Loucy (cell line): ENCODE data around the gene MOXD1.

ENCODE experiments used
- H2AFZ ChIP-seq: fragments of 200-600 bp; sonication (generic); 2 replicates; pipeline ENCODE4 v1.6.0; 2016; ENCODE audit warnings: antibody characterized with exemption, mild to moderate bottlenecking, low read length, moderate library complexity
- H3F3A ChIP-seq: fragments of 200-600 bp; 2 replicates; pipeline ENCODE4 v1.6.0; 2016; ENCODE audit warnings: antibody characterized with exemption, low read depth, mild to moderate bottlenecking
- H3K27me3 ChIP-seq: fragments of 200-600 bp; sonication (generic); 2 replicates; pipeline ENCODE4 v1.6.1; 2014; ENCODE audit warnings: low read length, mild to moderate bottlenecking; ENCODE audit not compliant: insufficient read depth, poor library complexity, severe bottlenecking
- H3K36me3 ChIP-seq: fragments of 200-600 bp; sonication (generic); 2 replicates; pipeline ENCODE4 v1.6.1; 2016; ENCODE audit warnings: low read length; ENCODE audit not compliant: insufficient read depth
- H3K4me1 ChIP-seq: fragments of 200-600 bp; sonication (generic); 2 replicates; pipeline ENCODE4 v1.5.1; 2014; ENCODE audit warnings: low read length, mild to moderate bottlenecking; ENCODE audit not compliant: insufficient read depth, poor library complexity, severe bottlenecking
- H3K4me2 ChIP-seq: fragments of 200-600 bp; sonication (generic); 2 replicates; pipeline ENCODE4 v1.6.0; 2014; ENCODE audit warnings: antibody characterized with exemption, low read length, low read depth, mild to moderate bottlenecking; ENCODE audit not compliant: poor library complexity, severe bottlenecking
- H3K4me3 ChIP-seq: fragments of 200-600 bp; sonication (generic); 2 replicates; pipeline ENCODE4 v1.5.1; 2014; ENCODE audit warnings: low read length, mild to moderate bottlenecking, mixed read lengths; ENCODE audit not compliant: poor library complexity, severe bottlenecking
- H3K79me2 ChIP-seq: fragments of 200-600 bp; sonication (generic); 2 replicates; pipeline ENCODE4 v1.6.1; 2014; ENCODE audit warnings: low read length; ENCODE audit not compliant: insufficient read depth
- H3K9ac ChIP-seq: fragments of 200-600 bp; sonication (generic); 2 replicates; pipeline ENCODE4 v1.6.0; 2014; ENCODE audit warnings: mild to moderate bottlenecking, low read depth, low read length, moderate library complexity; ENCODE audit not compliant: poor library complexity, severe bottlenecking
- H3K9me2 ChIP-seq: fragments of 200-600 bp; sonication (generic); replicated peaks from 2 replicates; pipeline ENCODE4 v1.6.1; 2016; ENCODE audit warnings: low read depth, low read length, mixed read lengths
- H3K9me3 ChIP-seq: fragments of 200-600 bp; sonication (generic); 2 replicates; pipeline ENCODE4 v1.6.1; 2014; ENCODE audit warnings: mild to moderate bottlenecking, antibody characterized with exemption, low read length, low read depth; ENCODE audit not compliant: insufficient read depth
- H4K20me1 ChIP-seq: fragments of 200-600 bp; sonication (generic); 2 replicates; pipeline ENCODE4 v1.6.0; 2014; ENCODE audit warnings: antibody characterized with exemption, low read length, mild to moderate bottlenecking; ENCODE audit not compliant: insufficient read depth, poor library complexity, severe bottlenecking
- EZH2phosphoT487 ChIP-seq: fragments of 200-600 bp; IDR thresholded peaks from 2 replicates; pipeline ENCODE4 v1.6.1; 2018; ENCODE audit warnings: antibody characterized with exemption, mild to moderate bottlenecking, moderate library complexity, borderline replicate concordance
- TF ChIP-seq, protein P1 (sequence below): fragments of 200-600 bp; sonication (generic); conservative IDR thresholded peaks from 2 replicates; pipeline ENCODE4 v1.5.1; 2014; ENCODE audit warnings: mild to moderate bottlenecking, antibody characterized with exemption, low read length

MOXD1 gene

DNA sequence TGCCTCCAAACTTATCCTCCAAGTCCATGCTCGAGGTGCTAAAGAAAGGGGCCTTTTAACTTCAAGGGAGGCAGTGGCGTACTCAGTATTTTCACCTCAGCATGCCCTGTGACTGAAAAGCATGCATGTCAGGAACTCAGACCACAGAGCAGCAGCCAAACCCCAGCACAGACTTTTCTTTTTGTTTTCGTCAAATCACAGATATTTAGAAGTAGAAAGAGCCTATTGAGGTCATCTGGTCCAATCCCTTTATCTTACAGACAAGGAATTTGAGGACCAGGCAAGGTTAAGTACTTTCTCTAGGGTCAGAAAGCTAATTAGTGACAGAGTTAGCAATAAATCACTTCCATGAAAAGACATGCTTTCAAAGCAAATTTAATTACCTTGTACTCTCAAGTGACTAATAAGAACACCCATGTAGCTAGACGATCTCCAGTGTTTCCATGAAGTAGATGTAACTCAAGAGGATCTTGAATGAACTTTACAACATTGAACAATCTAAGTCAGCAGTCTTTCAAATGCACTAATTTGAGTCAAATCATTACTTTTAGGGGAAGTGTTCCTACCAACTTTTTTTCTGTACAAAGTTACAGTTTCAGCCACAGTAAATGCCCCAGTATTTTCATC is 35.9 kb downstream of the MOXD1 start:
- Histone ChIP-seq H3K36me3 (no peaks in the 10 kb centered on the region), H2AFZ (no peak overlapping the region), H3F3A (no peaks in the 10 kb centered on the region), H3K9me2 (no peaks in the 10 kb centered on the region), H3K9ac (no peak overlapping the region), H3K79me2 (no peaks in the 10 kb centered on the region), H3K4me3 (no peak overlapping the region), H3K9me3 (no peaks in the 10 kb centered on the region), H3K4me1 (peaks cover 6% of the 10 kb centered on the region), H4K20me1 (no peaks in the 10 kb centered on the region), H3K4me2 (no peak overlapping the region), H3K27me3 (no peaks in the 10 kb centered on the region)
- no peak for TF ChIP-seq EZH2phosphoT487
- TF ChIP-seq, protein P1, sequence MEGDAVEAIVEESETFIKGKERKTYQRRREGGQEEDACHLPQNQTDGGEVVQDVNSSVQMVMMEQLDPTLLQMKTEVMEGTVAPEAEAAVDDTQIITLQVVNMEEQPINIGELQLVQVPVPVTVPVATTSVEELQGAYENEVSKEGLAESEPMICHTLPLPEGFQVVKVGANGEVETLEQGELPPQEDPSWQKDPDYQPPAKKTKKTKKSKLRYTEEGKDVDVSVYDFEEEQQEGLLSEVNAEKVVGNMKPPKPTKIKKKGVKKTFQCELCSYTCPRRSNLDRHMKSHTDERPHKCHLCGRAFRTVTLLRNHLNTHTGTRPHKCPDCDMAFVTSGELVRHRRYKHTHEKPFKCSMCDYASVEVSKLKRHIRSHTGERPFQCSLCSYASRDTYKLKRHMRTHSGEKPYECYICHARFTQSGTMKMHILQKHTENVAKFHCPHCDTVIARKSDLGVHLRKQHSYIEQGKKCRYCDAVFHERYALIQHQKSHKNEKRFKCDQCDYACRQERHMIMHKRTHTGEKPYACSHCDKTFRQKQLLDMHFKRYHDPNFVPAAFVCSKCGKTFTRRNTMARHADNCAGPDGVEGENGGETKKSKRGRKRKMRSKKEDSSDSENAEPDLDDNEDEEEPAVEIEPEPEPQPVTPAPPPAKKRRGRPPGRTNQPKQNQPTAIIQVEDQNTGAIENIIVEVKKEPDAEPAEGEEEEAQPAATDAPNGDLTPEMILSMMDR = no peak

DNA sequence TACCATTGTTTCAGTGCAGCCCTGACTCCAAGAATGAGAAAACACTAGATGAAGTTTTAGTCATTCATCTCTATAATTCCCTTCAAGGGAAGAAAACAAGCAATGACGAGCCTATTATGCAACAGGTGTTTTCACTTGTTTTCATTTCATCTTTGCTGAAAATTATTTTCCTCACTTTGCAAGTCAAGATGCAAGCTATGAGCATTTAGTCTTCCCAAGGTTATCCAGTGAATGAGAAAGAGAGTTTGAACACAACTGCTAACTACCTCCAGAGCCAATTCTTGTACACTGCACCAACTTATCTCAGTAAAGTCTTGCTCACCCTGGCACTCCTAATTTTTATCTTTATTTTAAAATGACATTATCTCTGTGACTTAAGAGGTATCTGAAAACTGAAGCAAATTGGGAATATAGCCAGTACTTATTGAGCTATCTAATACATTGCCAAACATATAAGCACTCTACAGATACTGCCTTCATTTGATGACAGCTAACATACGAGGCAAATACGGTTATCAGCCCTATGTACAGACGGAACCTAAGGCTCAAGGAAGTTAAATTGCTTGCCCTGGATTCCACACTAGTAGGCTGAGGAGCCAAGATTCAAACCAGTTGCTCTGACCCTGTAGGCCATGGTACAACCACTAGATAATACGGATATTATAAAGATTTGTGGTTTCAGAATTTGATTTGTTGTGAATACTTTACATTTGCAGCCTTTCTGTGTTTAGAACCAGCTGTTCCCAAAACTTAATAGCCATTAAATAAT is 36.8 kb downstream of the MOXD1 start:
- Histone ChIP-seq H3K27me3 (no peaks in the 10 kb centered on the region), H3K9me2 (no peaks in the 10 kb centered on the region), H3K9ac (no peak overlapping the region), H4K20me1 (no peaks in the 10 kb centered on the region), H2AFZ (no peak overlapping the region), H3K36me3 (no peaks in the 10 kb centered on the region), H3F3A (no peaks in the 10 kb centered on the region), H3K79me2 (no peaks in the 10 kb centered on the region), H3K9me3 (no peaks in the 10 kb centered on the region), H3K4me3 (no peak overlapping the region), H3K4me1 (peaks cover 6% of the 10 kb centered on the region), H3K4me2 (no peak overlapping the region)
- no peak for TF ChIP-seq EZH2phosphoT487
- TF ChIP-seq, protein P1 = no peak

DNA sequence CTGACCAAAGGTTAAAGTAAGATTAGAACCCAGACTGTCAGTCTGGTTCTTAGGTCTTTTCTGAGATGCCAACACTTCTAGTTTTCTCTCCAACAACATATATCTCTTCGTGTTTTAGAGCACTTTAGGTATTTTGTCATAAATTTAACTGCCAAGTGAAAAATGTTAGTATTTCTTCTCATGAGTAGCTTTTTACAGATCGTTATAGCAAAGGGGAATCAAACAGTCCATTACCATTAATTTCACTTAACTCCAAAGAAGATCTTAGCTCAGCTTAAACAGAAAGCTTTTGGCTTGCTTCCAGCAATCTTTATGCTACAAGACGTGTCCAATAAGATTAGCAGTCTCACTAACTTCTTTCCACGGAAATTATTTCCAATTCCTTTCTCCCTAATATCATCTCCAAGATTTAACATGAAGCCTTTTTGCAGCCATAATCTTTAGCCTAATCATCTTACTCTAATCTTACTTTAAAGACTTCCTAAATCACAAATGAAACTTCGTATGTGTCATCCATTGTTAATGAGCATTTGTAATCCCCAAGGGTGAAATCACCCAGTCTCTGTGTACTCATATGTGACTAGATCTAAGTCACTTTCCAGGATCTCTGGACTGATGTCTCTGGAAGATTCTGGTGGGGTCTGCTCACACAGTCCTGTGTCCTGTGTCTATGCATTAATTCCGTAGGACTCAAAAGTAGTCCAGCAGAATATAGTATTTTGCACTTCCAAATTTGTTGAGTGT is 38.7 kb downstream of the MOXD1 start:
- Histone ChIP-seq H3K4me2 (no peak overlapping the region), H2AFZ (no peak overlapping the region), H3K9ac (no peak overlapping the region), H3K4me1 (peaks cover 6% of the 10 kb centered on the region), H3K27me3 (no peaks in the 10 kb centered on the region), H3K36me3 (no peaks in the 10 kb centered on the region), H3K9me2 (no peaks in the 10 kb centered on the region), H3K9me3 (no peaks in the 10 kb centered on the region), H4K20me1 (no peaks in the 10 kb centered on the region), H3F3A (no peaks in the 10 kb centered on the region), H3K4me3 (no peak overlapping the region), H3K79me2 (no peaks in the 10 kb centered on the region)
- TF ChIP-seq, protein P1 = no peak
- no peak for TF ChIP-seq EZH2phosphoT487
